NB4 (cell line): ENCODE results near the gene FAM83F.

ENCODE experiments used
- CTCF ChIP-seq: IDR thresholded peaks from one replicate; pipeline ENCODE4 v1.5.1; 2012; ENCODE audit warnings: low read depth, low read length
- POLR2A ChIP-seq: IDR thresholded peaks from 2 replicates; pipeline ENCODE4 v1.6.1; 2011; ENCODE audit warnings: mild to moderate bottlenecking; ENCODE audit not compliant: insufficient read length; ENCODE audit errors: extremely low read depth

- no peak for TF ChIP-seq CTCF
- TF ChIP-seq POLR2A = no peak
These were observed 87.4 kb downstream of the FAM83F start for GRCh38 chr22:40082184-40082583.
